Measurements from ENCODE around the gene STAC2.

- TF ChIP-seq, protein P1, sequence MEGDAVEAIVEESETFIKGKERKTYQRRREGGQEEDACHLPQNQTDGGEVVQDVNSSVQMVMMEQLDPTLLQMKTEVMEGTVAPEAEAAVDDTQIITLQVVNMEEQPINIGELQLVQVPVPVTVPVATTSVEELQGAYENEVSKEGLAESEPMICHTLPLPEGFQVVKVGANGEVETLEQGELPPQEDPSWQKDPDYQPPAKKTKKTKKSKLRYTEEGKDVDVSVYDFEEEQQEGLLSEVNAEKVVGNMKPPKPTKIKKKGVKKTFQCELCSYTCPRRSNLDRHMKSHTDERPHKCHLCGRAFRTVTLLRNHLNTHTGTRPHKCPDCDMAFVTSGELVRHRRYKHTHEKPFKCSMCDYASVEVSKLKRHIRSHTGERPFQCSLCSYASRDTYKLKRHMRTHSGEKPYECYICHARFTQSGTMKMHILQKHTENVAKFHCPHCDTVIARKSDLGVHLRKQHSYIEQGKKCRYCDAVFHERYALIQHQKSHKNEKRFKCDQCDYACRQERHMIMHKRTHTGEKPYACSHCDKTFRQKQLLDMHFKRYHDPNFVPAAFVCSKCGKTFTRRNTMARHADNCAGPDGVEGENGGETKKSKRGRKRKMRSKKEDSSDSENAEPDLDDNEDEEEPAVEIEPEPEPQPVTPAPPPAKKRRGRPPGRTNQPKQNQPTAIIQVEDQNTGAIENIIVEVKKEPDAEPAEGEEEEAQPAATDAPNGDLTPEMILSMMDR (IDR thresholded peaks at IDR 0.05) = no peak
- no peak for TF ChIP-seq POLR2AphosphoS5 (IDR thresholded peaks at IDR 0.05)
- TF ChIP-seq POLR2A (IDR thresholded peaks at IDR 0.05) = no peak
- TF ChIP-seq EP300 (IDR thresholded peaks at IDR 0.05) = no peak
Measured at GRCh38 chr17:39212195-39212810, 13.4 kb downstream of the STAC2 start.

Data from sigmoid colon (tissue), 4 donors.